GM19395 (cell line): ENCODE measurements around the gene LIME1.
"Not testable (repeated sequence)": the region's sequence is repeated elsewhere in the genome, so short reads cannot be mapped to it uniquely, and the experiment has no call there.

ENCODE experiments used
- ATAC-seq: cut with Tn5 transposase; IDR thresholded peaks from one replicate; pipeline ENCODE4 v1.9.1; 2021; ENCODE audit warnings: mild to moderate bottlenecking, moderate library complexity; ENCODE audit not compliant: unreplicated experiment

The LIME1 gene

GRCh38 chr20:63769891-63770474 lies 33.5 kb downstream of the LIME1 start:
- no peak for ATAC-seq

- ATAC-seq = no peak
These were observed 34.7 kb downstream of the LIME1 start for GRCh38 chr20:63771046-63771707.

DNA sequence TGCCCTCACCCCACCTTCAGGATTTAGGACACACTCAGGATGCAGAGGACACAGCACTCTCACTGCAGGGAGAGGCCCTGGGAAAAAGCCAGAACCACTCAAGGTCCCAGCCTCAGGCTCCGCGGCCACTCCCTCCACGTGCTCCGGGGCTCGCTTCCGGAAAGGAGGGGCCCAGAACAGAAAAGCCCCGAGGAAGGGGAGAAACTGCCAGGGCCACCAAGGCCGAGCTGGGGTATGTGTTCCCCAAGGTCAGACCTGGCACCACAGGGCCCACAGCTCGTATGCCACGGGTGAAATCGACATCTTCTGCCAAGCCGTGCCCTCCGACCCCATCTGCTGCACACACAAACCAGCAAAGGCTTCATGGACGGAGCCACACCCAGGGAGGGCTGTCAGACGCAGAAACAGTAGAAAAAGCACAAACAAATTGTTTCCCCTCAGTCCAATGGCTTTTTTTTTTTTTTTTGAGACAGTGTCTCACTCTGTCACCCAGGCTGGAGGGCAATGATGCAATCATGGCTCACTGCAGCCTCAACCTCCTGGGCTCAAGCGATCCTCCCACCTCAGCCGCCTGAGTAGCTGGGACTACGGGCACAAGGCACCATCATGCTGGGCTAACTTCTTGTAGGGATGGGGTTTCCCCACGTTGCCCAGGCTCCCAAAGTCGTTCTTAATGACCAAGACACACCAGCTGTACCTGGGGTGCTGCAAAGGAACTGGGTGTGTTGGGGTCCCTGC lies 36.5 kb downstream of the LIME1 start:
- ATAC-seq = no peak

GRCh38 chr20:63773571-63774241 lies 37.2 kb downstream of the LIME1 start:
- ATAC-seq = no peak

DNA sequence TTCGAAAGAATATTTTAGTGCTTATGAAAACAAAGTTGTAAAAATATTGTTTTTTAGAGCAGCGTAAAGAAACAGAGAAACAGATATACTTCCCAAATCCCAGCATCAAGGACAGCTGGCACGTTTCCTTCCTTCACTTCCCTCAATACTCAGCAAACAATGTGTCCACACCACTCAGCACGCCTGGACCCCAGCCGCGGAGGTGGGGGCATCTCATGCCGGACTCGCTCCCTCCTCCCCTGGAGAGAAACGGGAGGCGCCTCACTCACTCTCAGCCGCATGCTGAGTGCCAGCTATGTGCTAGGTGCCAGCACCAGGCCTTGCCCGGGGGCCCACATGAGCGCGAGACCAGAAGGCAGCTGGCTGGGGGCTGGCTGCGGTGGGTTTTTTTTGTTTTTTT lies 37.8 kb downstream of the LIME1 start:
- no peak for ATAC-seq

- ATAC-seq = no peak
These were observed 38.9 kb downstream of the LIME1 start for GRCh38 chr20:63775096-63775978.

DNA sequence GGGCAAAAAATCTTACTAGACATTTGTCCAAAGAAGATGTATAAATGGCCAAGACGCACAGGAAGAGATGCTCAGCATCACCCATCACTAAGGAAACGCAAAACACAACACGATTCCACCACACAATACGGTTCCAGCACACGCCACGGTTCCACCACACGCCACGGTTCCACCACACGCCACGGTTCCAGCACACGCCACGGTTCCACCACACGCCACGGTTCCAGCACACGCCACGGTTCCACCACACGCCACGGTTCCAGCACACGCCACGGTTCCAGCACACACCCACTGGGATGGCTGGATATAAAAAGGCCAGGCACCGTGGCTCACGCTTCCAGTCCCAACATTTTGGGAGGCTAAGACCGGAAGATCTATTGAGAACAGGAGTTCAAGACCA lies 40.4 kb downstream of the LIME1 start:
- ATAC-seq = not testable (repeated sequence)

DNA sequence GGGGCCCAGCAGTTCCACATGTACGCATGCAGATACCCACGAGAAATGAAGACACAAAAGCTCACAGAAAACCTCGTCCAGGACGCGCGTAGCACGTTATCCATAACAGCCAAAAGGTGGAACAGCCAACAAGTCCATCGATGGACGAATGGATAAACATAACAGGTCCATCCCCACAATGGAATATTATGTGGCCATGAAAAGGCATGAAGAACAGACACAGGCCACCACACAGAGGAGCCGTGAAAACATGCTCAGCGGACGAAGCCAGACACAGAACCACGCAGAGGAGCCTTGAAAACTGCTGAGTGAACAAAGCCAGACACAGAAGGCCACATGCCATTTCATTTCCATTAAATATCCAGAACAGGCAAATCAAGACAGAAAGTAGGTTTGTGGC lies 41.1 kb downstream of the LIME1 start:
- no peak for ATAC-seq

DNA sequence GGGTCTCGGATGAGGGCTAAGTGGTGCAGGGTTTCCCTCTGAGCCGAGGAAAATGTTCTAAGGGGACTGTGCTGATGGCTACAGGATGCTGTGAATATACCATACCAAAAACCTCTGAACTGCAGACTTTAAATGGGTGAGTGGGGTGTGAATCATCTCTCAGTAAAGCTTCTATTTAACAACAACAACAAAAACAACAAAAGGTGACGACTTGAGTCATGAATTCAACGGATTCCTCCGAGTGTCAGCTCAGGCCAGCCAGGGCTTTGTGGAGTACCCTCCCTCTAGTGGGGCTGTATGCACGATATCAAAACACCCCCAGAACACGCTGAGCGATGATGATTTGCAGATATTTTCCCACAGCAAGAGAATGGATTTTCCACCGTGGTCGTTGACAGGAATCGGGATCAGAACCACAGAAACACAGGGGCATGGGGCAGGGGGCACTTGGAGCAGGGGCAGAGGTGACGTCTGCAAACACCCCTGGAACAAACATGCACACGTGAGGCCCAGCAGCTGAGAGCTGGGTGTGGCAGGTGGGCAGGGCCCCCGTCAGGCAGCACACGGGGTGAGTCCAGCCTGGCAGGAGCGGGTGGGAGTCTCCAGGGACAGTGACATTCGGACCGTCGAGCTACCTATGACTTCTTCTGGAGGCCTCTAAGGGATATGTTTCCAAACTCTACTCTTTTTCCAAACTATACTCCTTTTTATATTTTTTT lies 41.7 kb downstream of the LIME1 start:
- no peak for ATAC-seq

- no peak for ATAC-seq
These were observed 42.4 kb downstream of the LIME1 start for GRCh38 chr20:63778857-63779256.

DNA sequence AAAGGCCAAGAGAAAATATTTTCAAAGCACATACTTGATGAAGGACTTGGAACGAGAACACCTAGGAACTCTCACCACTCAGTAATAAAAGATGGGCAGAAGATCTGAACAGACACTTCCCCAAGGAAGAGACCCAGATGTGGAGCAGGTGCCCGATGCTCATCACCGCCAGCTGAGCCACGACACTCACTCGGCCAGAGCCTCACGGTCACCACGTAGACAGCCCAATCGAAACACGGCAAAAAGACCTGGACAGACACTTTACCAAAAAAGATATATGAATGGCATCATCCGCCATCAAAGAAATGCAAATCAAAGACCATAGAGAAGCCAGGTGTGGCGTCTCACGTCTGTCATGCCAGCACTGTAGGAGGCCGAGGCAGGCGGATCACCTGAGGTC lies 44.7 kb downstream of the LIME1 start:
- ATAC-seq = no peak

DNA sequence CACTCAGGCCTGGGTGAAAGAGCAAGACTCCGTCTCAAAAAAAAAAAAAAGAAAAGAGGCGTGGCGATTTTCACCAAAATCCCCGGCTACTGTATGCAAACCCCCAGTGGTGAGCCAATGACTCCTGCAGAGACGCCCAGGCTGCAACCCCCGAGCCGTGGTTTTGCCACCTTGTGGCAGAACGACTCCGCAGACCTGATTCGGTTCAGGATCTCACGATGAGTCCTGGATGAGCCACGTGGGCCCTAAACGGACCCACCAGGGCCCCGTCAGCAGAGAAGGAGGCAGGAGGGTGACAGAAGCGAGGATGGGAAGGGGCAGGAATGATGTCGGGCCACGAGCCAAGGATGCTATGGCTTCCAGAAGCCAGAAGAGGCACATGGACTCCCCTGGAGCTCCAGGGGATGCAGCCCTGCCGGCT lies 45.6 kb downstream of the LIME1 start:
- ATAC-seq = no peak

DNA sequence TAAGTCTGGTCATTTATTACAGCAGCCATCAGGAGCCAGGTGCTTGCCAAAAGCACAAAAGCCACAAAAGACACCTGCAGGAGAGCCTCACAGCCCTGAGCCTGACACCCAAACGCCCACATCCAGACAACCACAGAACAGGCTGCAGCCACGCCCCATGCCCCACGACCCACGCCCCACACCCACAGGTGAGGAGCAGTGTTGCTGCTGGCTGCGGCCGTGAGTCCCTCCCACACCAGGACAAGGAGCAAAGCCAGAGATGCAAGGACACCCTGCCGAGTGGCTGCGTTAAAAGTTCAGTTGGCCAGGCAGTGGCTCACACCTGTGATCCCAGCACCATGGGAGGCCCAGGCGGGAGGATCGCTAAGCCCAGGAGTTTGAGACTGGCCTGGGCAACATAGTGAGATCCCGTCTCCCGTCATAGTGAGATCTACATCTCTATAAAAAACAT lies 46.1 kb downstream of the LIME1 start:
- ATAC-seq = no peak

DNA sequence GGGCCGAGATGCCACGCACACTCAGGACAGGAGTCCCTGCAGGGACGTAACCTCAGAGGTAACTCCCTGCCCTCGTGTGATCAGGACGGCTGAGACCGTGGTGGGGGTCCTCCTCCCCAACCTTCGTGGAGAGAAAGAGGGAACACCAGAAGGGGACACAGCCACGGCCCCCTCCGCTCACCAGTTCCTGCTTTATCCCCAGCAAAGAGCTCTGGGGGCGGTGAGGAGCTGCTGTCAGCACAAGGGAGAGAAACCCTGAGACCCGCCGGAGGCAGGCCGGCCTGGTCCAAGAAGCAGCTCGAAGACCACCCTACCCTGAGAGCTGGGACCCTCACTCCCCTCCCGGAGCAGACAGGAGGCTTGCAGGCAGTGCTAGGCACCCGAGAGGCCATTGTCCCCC lies 47.5 kb downstream of the LIME1 start:
- no peak for ATAC-seq

- no peak for ATAC-seq
These were observed 49.2 kb downstream of the LIME1 start for GRCh38 chr20:63785691-63786131.

GRCh38 chr20:63787302-63787701 lies 50.8 kb downstream of the LIME1 start:
- ATAC-seq = no peak

- no peak for ATAC-seq
These were observed 51.3 kb downstream of the LIME1 start for GRCh38 chr20:63787749-63788148.
